Chondrocyte (in vitro differentiated cells): Measurements from ENCODE around the gene ACLY. TPM values are rescaled to one million over a fixed set of nuclear protein-coding genes. Genes with fewer than 3 reads are reported as not detected.

Source experiments
- DNase-seq: peaks from one replicate; pipeline ENCODE4 v3.0.0; 2021; ENCODE audit warnings: mixed read lengths, low spot score
- H3K27ac Mint-ChIP-seq: one replicate; pipeline ENCODE4 v1.8.0; 2021; ENCODE audit warnings: mild to moderate bottlenecking, moderate library complexity, mixed read lengths; ENCODE audit not compliant: unreplicated experiment
- H3K27me3 Mint-ChIP-seq: 2 replicates; pipeline ENCODE4 v1.8.0; 2021; ENCODE audit warnings: low read depth, mixed read lengths
- H3K36me3 Mint-ChIP-seq: 2 replicates; pipeline ENCODE4 v1.8.0; 2021; ENCODE audit warnings: low read depth, mixed read lengths
- H3K4me1 Mint-ChIP-seq: 2 replicates; pipeline ENCODE4 v1.8.0; 2021; ENCODE audit warnings: low read depth, mild to moderate bottlenecking, mixed read lengths
- H3K4me3 Mint-ChIP-seq: one replicate; pipeline ENCODE4 v1.8.0; 2021; ENCODE audit warnings: mild to moderate bottlenecking, moderate library complexity, mixed read lengths; ENCODE audit not compliant: unreplicated experiment
- H3K9me3 Mint-ChIP-seq: 2 replicates; pipeline ENCODE4 v1.8.0; 2021; ENCODE audit warnings: low read depth, mixed read lengths
- CTCF ChIP-seq: fragments of 200-600 bp; sonication (generic); IDR thresholded peaks from 2 replicates; pipeline ENCODE4 v1.5.0; 2021; ENCODE audit warnings: antibody characterized with exemption, mild to moderate bottlenecking, moderate library complexity
- total RNA-seq: library from RNA; stranded (reverse); gene quantifications from 3 replicates; pipeline ENCODE4 v1.2.1, GENCODE V29; 2021

Gene ACLY
- total RNA-seq, 1 donor from 2014 or later = 189 TPM

- peaks cover 15% of the 10 kb centered on the region for H3K36me3 Mint-ChIP-seq
- H3K9me3 Mint-ChIP-seq = no peaks in the 10 kb centered on the region
- DNase-seq = no peak
- no peaks in the 10 kb centered on the region for H3K4me1 Mint-ChIP-seq
- H3K27me3 Mint-ChIP-seq = no peaks in the 10 kb centered on the region
- TF ChIP-seq CTCF = no peak
- no peak overlapping the region for H3K4me3 Mint-ChIP-seq
- H3K27ac Mint-ChIP-seq = peak overlapping the region; percentile 33
These were observed 95.2 kb downstream of the ACLY start for GRCh38 chr17:41823580-41823979.

GRCh38 chr17:41823141-41823524, 95.6 kb downstream of the ACLY start:
- Mint-ChIP-seq H3K4me3 (no peak overlapping the region), H3K27me3 (no peaks in the 10 kb centered on the region), H3K27ac (no peak overlapping the region), H3K9me3 (no peaks in the 10 kb centered on the region), H3K4me1 (no peaks in the 10 kb centered on the region), H3K36me3 (peaks cover 16% of the 10 kb centered on the region)
- no peak for TF ChIP-seq CTCF
- no peak for DNase-seq

DNA sequence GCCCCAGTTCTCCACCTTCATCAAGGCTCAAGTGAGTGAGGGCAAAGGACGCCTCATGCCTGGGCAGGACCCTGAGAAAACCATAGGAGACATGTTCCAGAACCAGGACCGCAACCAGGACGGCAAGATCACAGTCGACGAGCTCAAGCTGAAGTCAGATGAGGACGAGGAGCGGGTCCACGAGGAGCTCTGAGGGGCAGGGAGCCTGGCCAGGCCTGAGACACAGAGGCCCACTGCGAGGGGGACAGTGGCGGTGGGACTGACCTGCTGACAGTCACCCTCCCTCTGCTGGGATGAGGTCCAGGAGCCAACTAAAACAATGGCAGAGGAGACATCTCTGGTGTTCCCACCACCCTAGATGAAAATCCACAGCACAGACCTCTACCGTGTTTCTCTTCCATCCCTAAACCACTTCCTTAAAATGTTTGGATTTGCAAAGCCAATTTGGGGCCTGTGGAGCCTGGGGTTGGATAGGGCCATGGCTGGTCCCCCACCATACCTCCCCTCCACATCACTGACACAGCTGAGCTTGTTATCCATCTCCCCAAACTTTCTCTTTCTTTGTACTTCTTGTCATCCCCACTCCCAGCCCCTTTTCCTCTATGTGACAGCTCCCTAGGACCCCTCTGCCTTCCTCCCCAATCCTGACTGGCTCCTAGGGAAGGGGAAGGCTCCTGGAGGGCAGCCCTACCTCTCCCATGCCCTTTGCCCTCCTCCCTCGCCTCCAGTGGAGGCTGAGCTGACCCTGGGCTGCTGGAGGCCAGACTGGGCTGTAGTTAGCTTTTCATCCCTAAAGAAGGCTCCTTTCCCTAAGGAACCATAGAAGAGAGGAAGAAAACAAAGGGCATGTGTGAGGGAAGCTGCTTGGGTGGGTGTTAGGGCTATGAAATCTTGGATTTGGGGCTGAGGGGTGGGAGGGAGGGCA, 96.3 kb downstream of the ACLY start:
- TF ChIP-seq CTCF = no peak
- no peak for DNase-seq
- no peaks in the 10 kb centered on the region for H3K4me1 Mint-ChIP-seq
- H3K27ac Mint-ChIP-seq = peak overlapping the region; percentile 36
- no peak overlapping the region for H3K4me3 Mint-ChIP-seq
- no peaks in the 10 kb centered on the region for H3K27me3 Mint-ChIP-seq
- H3K9me3 Mint-ChIP-seq = no peaks in the 10 kb centered on the region
- H3K36me3 Mint-ChIP-seq = peaks cover 17% of the 10 kb centered on the region

DNA sequence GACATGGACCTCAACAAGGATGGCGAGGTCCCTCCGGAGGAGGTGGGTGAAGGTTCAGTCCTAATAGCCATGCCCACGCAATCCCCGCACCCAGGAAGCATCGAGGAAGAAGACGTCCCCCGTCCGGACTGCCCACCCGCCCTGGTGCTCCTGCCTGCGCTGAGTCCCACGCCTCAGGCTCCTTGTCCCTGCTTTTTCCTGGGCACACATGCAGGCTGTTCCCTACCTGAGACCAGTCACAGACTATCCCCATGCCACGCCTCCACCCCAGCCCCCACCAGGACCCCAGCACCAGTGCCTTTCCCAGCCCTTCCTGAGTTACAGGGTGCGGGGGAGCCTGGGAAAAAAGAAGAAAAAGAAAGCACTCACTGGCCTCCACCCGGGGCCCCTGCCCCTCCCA, 97.0 kb downstream of the ACLY start:
- no peak overlapping the region for H3K4me3 Mint-ChIP-seq
- H3K4me1 Mint-ChIP-seq = peaks cover 5% of the 10 kb centered on the region
- no peaks in the 10 kb centered on the region for H3K27me3 Mint-ChIP-seq
- H3K9me3 Mint-ChIP-seq = no peaks in the 10 kb centered on the region
- H3K27ac Mint-ChIP-seq = peak overlapping the region; percentile 27
- H3K36me3 Mint-ChIP-seq = peaks cover 21% of the 10 kb centered on the region
- no peak for DNase-seq
- no peak for TF ChIP-seq CTCF

GRCh38 chr17:41818024-41818423, 100.7 kb downstream of the ACLY start:
- H3K4me3 Mint-ChIP-seq = no peak overlapping the region
- no peak for DNase-seq
- TF ChIP-seq CTCF = no peak
- H3K9me3 Mint-ChIP-seq = no peaks in the 10 kb centered on the region
- peak overlapping the region; percentile 27 for H3K27ac Mint-ChIP-seq
- H3K27me3 Mint-ChIP-seq = no peaks in the 10 kb centered on the region
- peaks cover 24% of the 10 kb centered on the region for H3K4me1 Mint-ChIP-seq
- peaks cover 22% of the 10 kb centered on the region for H3K36me3 Mint-ChIP-seq

Other genes with a start within 250 kb of the ACLY start
- gene EIF1, start 230.1 kb downstream of the ACLY start, total RNA-seq = 572 to 1,015 TPM (median 990 TPM) in 3 replicates
- gene GAST, start 206.6 kb downstream of the ACLY start, total RNA-seq = not detected in 3 replicates
- not detected in 3 replicates for gene HAP1, start 184.3 kb downstream of the ACLY start, total RNA-seq
- gene JUP, start 132.2 kb downstream of the ACLY start, total RNA-seq = 8.1 to 22.0 TPM (median 18.8 TPM) in 3 replicates
- gene P3H4, start 107.0 kb downstream of the ACLY start, total RNA-seq = 83.8 to 109 TPM (median 84.8 TPM) in 3 replicates
- gene FKBP10, start 105.9 kb downstream of the ACLY start, total RNA-seq = 557 to 584 TPM (median 567 TPM) in 3 replicates
- gene NT5C3B, start 82.7 kb downstream of the ACLY start, total RNA-seq = 39.8 to 52.4 TPM (median 47.8 TPM) in 3 replicates
- gene KLHL10, start 81.1 kb downstream of the ACLY start, total RNA-seq = 0.67 TPM in 1 of 3 replicates, not detected in the others
- 12.9 to 15.3 TPM (median 14.6 TPM) in 3 replicates for gene KLHL11, start 53.5 kb downstream of the ACLY start, total RNA-seq
- gene ODAD4, start 11.7 kb upstream of the ACLY start, total RNA-seq = 0.70 to 0.99 TPM (median 0.77 TPM) in 3 replicates
- 78.3 to 86.0 TPM (median 79.4 TPM) in 3 replicates for gene CNP, start 47.8 kb upstream of the ACLY start, total RNA-seq
- gene DNAJC7, start 98.5 kb upstream of the ACLY start, total RNA-seq = 51.1 to 61.0 TPM (median 51.2 TPM) in 3 replicates
- gene NKIRAS2, start 101.1 kb upstream of the ACLY start, total RNA-seq = 54.7 to 57.0 TPM (median 56.9 TPM) in 3 replicates
- 0.24 to 0.77 TPM (median 0.62 TPM) in 3 replicates for gene C17orf113, start 131.7 kb upstream of the ACLY start, total RNA-seq
- gene ZNF385C, start 179.5 kb upstream of the ACLY start, total RNA-seq = 0.07 to 0.18 TPM in 2 of 3 replicates, not detected in the other
- gene DHX58, start 193.8 kb upstream of the ACLY start, total RNA-seq = 0.53 to 0.64 TPM (median 0.55 TPM) in 3 replicates
- 21.7 to 38.0 TPM (median 22.3 TPM) in 3 replicates for gene KAT2A, start 202.4 kb upstream of the ACLY start, total RNA-seq
- not detected in 3 replicates for gene HSPB9, start 203.9 kb upstream of the ACLY start, total RNA-seq
- 107 to 118 TPM (median 116 TPM) in 3 replicates for gene RAB5C, start 236.0 kb upstream of the ACLY start, total RNA-seq